GM19025 (cell line): ENCODE measurements around the gene CAST.
"Not testable (repeated sequence)": the region's sequence is repeated elsewhere in the genome, so short reads cannot be mapped to it uniquely, and the experiment has no call there.

Source experiments
- ATAC-seq: cut with Tn5 transposase; IDR thresholded peaks from one replicate; pipeline ENCODE4 v1.9.1; 2021; ENCODE audit warnings: mild to moderate bottlenecking, low read depth, moderate library complexity; ENCODE audit not compliant: unreplicated experiment

Gene CAST

GRCh38 chr5:96743065-96743768 is 81.0 kb downstream of the CAST start:
- ATAC-seq, result no peak

GRCh38 chr5:96743805-96744204 is 81.6 kb downstream of the CAST start:
- no peak for ATAC-seq

GRCh38 chr5:96744218-96744617 is 82.0 kb downstream of the CAST start:
- not testable (repeated sequence) for ATAC-seq

GRCh38 chr5:96745025-96745424 is 82.8 kb downstream of the CAST start:
- ATAC-seq, result no peak

GRCh38 chr5:96745844-96746531 is 83.8 kb downstream of the CAST start:
- ATAC-seq, result no peak

- no peak for ATAC-seq
These were observed 85.5 kb downstream of the CAST start for GRCh38 chr5:96747720-96748119.

- no peak for ATAC-seq
These were observed 88.1 kb downstream of the CAST start for GRCh38 chr5:96750110-96750822.

- no peak for ATAC-seq
These were observed 89.3 kb downstream of the CAST start for GRCh38 chr5:96751203-96752169.

GRCh38 chr5:96752341-96753016 is 90.3 kb downstream of the CAST start:
- no peak for ATAC-seq

- no peak for ATAC-seq
These were observed 90.8 kb downstream of the CAST start for GRCh38 chr5:96753017-96753397.

- no peak for ATAC-seq
These were observed 91.7 kb downstream of the CAST start for GRCh38 chr5:96753848-96754247.

GRCh38 chr5:96755851-96756250 is 93.7 kb downstream of the CAST start:
- no peak for ATAC-seq

GRCh38 chr5:96756985-96757384 is 94.8 kb downstream of the CAST start:
- no peak for ATAC-seq

- no peak for ATAC-seq
These were observed 96.4 kb downstream of the CAST start for GRCh38 chr5:96758621-96759020.

GRCh38 chr5:96761618-96762017 is 99.4 kb downstream of the CAST start:
- ATAC-seq, result no peak

- ATAC-seq, result no peak
These were observed 100.8 kb downstream of the CAST start for GRCh38 chr5:96763026-96763425.

- ATAC-seq, result no peak
These were observed 102.9 kb downstream of the CAST start for GRCh38 chr5:96765043-96765442.

- ATAC-seq, result no peak
These were observed 106.6 kb downstream of the CAST start for GRCh38 chr5:96768708-96769251.

- ATAC-seq, result no peak
These were observed 109.2 kb downstream of the CAST start for GRCh38 chr5:96771395-96771794.

GRCh38 chr5:96772111-96772510 is 109.9 kb downstream of the CAST start:
- ATAC-seq, result no peak
